GM21528 (cell line): ENCODE measurements around the gene TCOF1.

Experiments
- ATAC-seq: cut with Tn5 transposase; IDR thresholded peaks from one replicate; pipeline ENCODE4 v1.9.1; 2021; ENCODE audit warnings: mild to moderate bottlenecking, moderate library complexity; ENCODE audit not compliant: unreplicated experiment, low FRiP score

TCOF1 gene

GRCh38 chr5:150357326-150358260 lies at the start of gene TCOF1:
Gene TCOF1 (plus strand): TSS chr5:150357697. CDS start chr5:150357747, 50 bp downstream.
- peak; percentile 96 for ATAC-seq

GRCh38 chr5:150309101-150309885 lies 48.2 kb upstream of the TCOF1 start:
- no peak for ATAC-seq

- ATAC-seq, result no peak
Observed at GRCh38 chr5:150309886-150310239, 47.6 kb upstream of the TCOF1 start.

GRCh38 chr5:150310246-150310645 lies 47.3 kb upstream of the TCOF1 start:
- no peak for ATAC-seq

GRCh38 chr5:150311015-150311692 lies 46.3 kb upstream of the TCOF1 start:
- no peak for ATAC-seq

GRCh38 chr5:150312518-150312917 lies 45.0 kb upstream of the TCOF1 start:
- no peak for ATAC-seq

GRCh38 chr5:150313501-150313900 lies 44.0 kb upstream of the TCOF1 start:
- ATAC-seq, result no peak

- no peak for ATAC-seq
Observed at GRCh38 chr5:150313921-150314716, 43.4 kb upstream of the TCOF1 start.

GRCh38 chr5:150315245-150315644 lies 42.3 kb upstream of the TCOF1 start:
- ATAC-seq, result no peak

GRCh38 chr5:150316320-150316719 lies 41.2 kb upstream of the TCOF1 start:
- ATAC-seq, result no peak

GRCh38 chr5:150317048-150318003 lies 40.2 kb upstream of the TCOF1 start:
- ATAC-seq, result no peak

- ATAC-seq, result no peak
Observed at GRCh38 chr5:150318613-150319483, 38.6 kb upstream of the TCOF1 start.

- no peak for ATAC-seq
Observed at GRCh38 chr5:150319484-150319790, 38.1 kb upstream of the TCOF1 start.

GRCh38 chr5:150320044-150320613 lies 37.4 kb upstream of the TCOF1 start:
- ATAC-seq, result no peak

GRCh38 chr5:150321211-150321610 lies 36.3 kb upstream of the TCOF1 start:
- ATAC-seq, result no peak

GRCh38 chr5:150321784-150322183 lies 35.7 kb upstream of the TCOF1 start:
- no peak for ATAC-seq

GRCh38 chr5:150322202-150322601 lies 35.3 kb upstream of the TCOF1 start:
- ATAC-seq, result no peak

GRCh38 chr5:150323092-150323491 lies 34.4 kb upstream of the TCOF1 start:
- ATAC-seq, result no peak
